Upper lobe of left lung (tissue), 4 donors: ENCODE results near the gene SLC25A17.

Source experiments
- POLR2A ChIP-seq, 4 donors: fragments of 450-650 bp; IDR thresholded peaks; one replicate each; pipeline ENCODE4 v1.5.1; 2016 to 2017; ENCODE audit warnings: antibody characterized with exemption in 4 of 4, mild to moderate bottlenecking in 2 of 4
- TF ChIP-seq, protein P1 (sequence below), 6 experiments: fragments of 450-650 bp in 4 of 6; fragments of 200-600 bp in 2 of 6; sonication (generic) in 2 of 6; IDR thresholded peaks; one replicate each; pipeline ENCODE4 v1.5.1; 2016 to 2019; ENCODE audit warnings: antibody characterized with exemption in 6 of 6

DNA sequence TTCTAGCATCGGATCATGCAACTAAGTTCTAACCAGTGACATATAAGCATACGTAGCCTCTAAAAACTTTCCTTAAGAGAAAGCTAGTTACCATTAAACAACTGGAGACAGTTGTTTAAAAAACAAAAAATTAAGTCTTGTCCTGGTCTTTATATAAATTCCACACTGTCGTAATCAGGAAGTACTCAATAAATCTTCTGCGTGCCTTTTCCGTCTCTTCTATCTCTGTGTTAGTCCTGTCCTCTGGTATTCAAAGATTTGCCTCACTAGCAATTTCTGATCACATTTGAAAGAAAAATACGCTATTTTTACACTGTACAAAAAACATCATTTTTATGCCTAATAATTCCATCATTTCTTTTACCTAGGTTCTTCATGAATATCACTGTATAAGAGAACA lies 10.0 kb upstream of the SLC25A17 start:
- TF ChIP-seq, protein P1, sequence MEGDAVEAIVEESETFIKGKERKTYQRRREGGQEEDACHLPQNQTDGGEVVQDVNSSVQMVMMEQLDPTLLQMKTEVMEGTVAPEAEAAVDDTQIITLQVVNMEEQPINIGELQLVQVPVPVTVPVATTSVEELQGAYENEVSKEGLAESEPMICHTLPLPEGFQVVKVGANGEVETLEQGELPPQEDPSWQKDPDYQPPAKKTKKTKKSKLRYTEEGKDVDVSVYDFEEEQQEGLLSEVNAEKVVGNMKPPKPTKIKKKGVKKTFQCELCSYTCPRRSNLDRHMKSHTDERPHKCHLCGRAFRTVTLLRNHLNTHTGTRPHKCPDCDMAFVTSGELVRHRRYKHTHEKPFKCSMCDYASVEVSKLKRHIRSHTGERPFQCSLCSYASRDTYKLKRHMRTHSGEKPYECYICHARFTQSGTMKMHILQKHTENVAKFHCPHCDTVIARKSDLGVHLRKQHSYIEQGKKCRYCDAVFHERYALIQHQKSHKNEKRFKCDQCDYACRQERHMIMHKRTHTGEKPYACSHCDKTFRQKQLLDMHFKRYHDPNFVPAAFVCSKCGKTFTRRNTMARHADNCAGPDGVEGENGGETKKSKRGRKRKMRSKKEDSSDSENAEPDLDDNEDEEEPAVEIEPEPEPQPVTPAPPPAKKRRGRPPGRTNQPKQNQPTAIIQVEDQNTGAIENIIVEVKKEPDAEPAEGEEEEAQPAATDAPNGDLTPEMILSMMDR (IDR thresholded peaks at IDR 0.05), result no peak
- no peak for TF ChIP-seq POLR2A (IDR thresholded peaks at IDR 0.05)
